ENCODE measurements around the gene SSH2.

The SSH2 gene

GRCh38 chr17:29611351-29612093 is 318.5 kb downstream of the SSH2 start:
- no peak for DNase-seq (ENCODE audit: low read depth in 2 of 2)

- DNase-seq (ENCODE audit: low read depth in 2 of 2): no peak
These were observed 319.6 kb downstream of the SSH2 start for GRCh38 chr17:29610395-29610794.

DNA sequence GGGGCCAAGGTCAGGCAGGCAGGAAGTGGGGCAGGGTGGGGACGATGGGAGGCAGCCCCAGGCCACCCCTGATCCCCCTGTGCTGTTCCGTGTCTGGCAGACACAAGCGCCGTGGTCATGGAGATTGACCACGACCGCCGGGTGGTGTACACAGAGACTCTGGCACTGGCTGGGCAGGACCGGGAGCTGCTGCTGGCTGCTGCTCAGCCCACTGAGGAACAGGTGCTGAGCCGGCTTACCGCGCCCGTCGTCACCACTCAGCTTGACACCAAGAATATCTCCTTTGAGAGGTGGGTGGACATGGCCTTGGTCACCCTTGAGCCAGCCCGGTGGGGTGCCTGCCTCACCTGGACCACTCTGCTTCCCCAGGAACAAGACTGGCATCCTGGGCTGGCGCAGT is 321.0 kb downstream of the SSH2 start:
- no peak for DNase-seq (ENCODE audit: low read depth in 2 of 2)

DNA sequence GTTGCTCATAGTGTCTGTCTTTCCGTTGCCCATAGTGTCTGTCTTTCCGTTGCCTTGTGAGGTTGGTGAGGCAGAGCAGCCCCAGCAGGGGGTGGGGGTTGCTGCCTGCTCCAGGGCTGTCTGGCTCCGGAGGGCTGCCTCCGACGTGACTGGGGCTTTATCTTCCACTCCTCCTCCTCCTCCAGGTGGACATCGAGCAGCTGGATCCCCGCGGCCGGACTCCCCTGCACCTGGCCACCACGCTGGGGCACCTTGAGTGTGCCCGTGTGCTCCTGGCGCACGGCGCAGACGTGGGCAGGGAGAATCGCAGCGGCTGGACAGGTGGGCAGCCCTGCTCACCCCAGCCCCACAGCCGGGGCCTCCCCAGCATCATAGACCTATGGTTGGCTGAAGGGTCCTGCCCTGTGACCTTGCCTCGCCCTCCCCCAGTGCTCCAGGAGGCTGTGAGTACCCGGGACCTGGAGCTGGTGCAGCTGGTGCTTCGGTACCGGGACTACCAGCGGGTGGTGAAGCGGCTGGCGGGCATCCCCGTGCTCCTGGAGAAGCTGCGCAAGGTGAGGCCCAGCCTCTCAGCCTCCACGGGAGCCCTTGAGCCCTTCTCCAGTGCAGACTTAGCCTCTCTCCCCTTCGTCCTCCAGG is 322.4 kb downstream of the SSH2 start:
- no peak for DNase-seq (ENCODE audit: low read depth in 2 of 2)

GRCh38 chr17:29603109-29603674 is 326.8 kb downstream of the SSH2 start:
- no peak for DNase-seq (ENCODE audit: low read depth in 2 of 2)

- DNase-seq (ENCODE audit: low read depth in 2 of 2): no peak
These were observed 332.5 kb downstream of the SSH2 start for GRCh38 chr17:29597361-29598172.

GRCh38 chr17:29596811-29597210 is 333.2 kb downstream of the SSH2 start:
- no peak for DNase-seq (ENCODE audit: low read depth in 2 of 2)

DNA sequence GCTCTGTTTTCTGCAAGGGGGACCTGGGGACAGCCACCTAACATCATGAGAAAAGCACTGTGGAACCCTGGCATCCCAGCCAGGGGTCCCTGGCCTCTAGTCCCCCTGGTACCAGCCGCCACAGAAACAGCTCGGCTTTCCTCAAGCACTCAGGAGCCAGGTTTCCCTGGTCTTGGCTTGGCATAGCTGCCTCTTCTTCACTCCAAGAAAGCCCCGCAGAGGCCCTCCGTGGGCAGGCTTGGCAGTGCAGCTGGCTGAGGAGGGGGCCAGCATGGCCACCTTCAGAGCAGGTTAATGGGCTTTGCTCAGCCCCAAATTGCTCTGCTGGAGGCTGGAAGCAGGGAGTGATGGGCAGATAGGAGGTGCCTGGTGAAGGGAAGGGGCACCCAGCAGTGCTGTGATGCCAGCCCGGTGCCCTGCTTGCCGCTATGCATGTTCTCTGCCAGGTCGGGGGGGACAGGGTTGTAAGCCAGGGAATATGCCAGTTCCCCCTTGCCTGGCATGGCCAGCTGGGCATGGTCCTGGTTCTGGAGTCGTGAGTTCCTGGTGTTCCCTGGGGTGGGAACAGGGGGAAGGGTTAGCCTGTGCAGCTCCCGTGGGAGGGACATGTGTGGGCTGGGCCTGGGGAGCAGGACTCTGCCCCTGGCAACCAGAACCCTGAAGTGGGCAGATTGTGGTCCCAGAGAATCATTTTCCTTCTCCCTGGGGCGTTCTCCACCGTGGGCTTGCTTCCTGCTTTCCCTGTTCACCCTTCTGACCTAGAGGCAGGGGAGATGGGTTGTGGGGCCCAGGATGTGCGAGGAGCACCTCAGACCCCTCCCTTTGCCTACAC is 333.9 kb downstream of the SSH2 start:
- DNase-seq (ENCODE audit: low read depth in 2 of 2): no peak

- DNase-seq (ENCODE audit: low read depth in 2 of 2): no peak
These were observed 334.7 kb downstream of the SSH2 start for GRCh38 chr17:29595107-29595942.

DNA sequence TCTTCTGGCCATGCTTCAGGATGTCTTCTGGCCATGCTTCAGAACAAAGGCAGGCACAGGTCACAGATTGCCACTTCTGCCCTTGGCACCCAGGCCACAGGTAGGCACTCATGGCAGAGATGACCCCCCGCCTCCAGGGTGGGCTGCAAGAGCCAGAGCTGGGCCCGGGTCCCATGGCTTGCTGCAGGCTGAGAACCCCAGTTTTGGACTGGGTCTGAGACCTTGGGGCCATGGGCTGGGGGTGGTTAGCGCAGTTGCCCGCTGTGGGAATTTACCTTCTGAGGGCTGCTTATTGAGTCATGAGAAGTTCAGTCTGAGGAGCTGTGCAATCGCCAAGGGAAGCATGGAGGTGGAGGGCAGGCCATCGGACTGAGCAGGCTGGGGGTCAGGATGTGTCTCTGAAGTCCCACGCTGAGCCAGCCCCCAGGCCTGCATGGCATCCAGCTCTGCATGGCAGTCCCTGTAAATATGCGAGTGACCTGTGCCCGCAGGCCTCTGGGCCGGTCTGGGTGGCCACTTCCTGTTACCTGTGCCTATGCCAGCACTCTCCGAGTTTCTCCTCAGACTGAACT is 335.4 kb downstream of the SSH2 start:
- DNase-seq (ENCODE audit: low read depth in 2 of 2): no peak

GRCh38 chr17:29593591-29594518 is 336.2 kb downstream of the SSH2 start:
- DNase-seq (ENCODE audit: low read depth in 2 of 2): peak in 1 of 2 donors; percentile 27

GRCh38 chr17:29592850-29593551 is 337.0 kb downstream of the SSH2 start, which contains the start of gene ANKRD13B:
Gene ANKRD13B, plus strand, starts transcription at chr17:29593132. Its CDS starts 490 bp downstream, at chr17:29593622.
- peak in 1 of 2 donors; percentile 35 for DNase-seq (ENCODE audit: low read depth in 2 of 2)

DNA sequence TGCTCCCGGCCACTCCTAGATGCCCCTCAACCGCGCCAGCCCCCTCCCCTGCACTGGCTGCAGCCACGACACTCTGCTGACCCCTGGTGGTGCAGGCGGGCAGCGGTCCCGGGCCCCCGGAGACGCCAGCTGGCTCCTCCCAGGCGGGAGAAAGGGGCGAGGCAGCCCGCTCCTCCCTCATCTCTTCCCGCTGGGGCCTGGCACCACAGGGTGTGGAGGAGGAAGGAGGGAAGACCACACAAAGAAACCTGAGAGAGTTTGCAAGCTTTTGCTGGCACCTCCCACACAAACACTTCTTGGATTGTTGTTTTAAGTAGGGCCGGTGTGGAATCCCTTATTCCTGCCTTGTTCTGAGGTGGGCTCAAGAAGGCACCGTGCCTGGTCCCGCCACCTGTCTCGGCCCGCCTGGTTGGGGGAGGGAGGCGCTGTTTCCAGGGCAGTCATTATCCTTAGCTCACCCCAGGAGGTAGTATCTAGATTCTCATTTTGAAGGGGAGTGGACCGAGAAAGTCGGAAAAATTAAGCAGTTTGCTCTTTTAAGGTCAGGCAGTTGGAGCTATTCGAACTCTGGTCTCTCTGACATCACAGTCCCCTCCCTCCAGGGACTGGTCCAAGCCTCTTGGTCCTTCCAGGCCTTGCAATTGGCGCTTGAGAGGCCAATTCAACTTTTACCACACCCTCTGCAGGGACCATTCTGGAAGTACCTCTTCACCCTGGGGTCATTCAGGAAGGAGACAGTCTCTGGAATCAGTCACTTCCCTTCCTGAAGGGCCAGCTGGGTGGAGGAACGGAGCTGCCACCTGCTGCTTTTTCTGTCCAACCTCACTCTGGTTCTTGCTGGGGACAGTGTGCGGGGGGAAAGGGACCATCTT is 338.1 kb downstream of the SSH2 start:
- peak; percentile 66 to 80 for DNase-seq (ENCODE audit: low read depth in 2 of 2)

DNA sequence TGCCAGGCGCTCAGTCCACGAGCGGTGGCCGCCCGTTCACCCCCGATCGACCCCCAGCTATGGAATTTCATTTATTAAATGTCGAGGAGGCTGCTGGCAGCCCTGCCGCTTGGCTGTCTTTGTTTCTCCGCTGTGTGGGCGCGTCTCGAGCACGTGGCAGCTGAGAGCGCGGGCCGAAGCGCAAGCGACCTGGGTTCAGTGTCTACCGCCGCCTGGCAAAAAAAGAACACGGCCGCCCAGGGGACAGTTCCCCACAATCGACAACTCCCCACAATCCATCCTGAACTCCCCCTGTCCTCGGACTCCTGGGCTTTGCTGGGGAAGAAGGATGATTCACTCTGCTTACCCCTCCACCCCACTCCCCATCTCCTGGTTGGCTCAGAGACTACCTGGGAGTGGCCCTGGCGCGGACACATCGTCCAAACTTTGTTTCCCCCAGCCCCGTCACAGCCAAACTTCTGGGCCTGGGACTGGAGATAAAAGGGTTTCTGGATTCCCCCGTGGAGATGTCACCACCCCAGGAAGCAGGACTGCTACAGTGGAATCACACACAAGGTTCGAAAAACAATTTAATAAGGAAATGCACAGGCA is 338.8 kb downstream of the SSH2 start:
- DNase-seq (ENCODE audit: low read depth in 2 of 2): peak in 1 of 2 donors; percentile 36

DNA sequence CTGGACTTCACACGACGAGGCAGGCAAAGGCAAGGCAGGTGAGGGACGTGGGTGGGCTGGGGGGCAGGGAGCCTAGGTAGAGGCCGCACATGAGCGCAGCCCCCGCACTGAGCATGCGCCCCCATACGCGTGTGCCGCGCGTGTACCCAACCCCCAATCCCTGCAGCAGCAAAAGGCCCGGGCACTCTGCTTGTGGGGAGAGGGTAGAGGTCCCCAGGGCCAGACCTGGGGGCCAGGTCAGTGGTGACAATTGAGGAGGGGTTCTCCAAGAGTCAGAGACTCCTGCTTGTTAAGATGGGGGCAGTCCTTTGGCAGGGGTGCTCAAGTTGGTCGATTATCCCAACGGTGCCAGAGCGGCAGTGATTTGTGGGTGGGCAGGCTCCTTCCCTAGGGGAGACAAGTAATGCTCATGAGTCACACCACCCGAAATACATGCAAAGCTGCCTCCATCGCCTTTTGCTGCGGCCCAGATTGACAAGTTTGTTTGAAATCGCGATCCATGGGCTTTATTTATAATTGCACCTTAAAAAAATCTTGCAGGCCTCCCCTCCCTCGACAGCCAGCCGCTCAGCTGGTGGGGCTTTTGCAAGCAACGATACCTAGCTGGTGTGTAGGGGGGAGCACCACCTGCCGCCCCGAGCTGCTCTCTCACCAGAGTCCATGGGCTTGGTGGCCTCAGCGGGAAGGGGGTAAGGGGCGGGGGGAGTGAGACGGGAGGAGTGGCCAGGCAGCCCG is 339.4 kb downstream of the SSH2 start:
- DNase-seq (ENCODE audit: low read depth in 2 of 2): no peak

Data from stimulated activated CD4-positive, alpha-beta T cell treated with anti-CD3 and anti-CD28 coated beads, Interleukin-15, amount 100 ng/mL, for 48 hours (primary cell).